SK-N-MC (cell line): ENCODE measurements around the gene MEGF9.

Source experiments
- EZH2 ChIP-seq: fragments of 200-600 bp; sonication (generic); IDR thresholded peaks from one replicate; pipeline ENCODE4 v1.6.1; 2017; ENCODE audit warnings: antibody characterized with exemption
- FOXP2 ChIP-seq: optimal IDR thresholded peaks from 2 replicates; pipeline ENCODE3; 2011; ENCODE audit warnings: mild to moderate bottlenecking, moderate library complexity; ENCODE audit not compliant: insufficient read depth; ENCODE audit errors: extremely low read length, control extremely low read depth
- POLR2AphosphoS5 ChIP-seq: IDR thresholded peaks from 2 replicates; pipeline ENCODE4 v1.6.1; 2012; ENCODE audit warnings: mild to moderate bottlenecking, low read depth, low read length, borderline replicate concordance

DNA sequence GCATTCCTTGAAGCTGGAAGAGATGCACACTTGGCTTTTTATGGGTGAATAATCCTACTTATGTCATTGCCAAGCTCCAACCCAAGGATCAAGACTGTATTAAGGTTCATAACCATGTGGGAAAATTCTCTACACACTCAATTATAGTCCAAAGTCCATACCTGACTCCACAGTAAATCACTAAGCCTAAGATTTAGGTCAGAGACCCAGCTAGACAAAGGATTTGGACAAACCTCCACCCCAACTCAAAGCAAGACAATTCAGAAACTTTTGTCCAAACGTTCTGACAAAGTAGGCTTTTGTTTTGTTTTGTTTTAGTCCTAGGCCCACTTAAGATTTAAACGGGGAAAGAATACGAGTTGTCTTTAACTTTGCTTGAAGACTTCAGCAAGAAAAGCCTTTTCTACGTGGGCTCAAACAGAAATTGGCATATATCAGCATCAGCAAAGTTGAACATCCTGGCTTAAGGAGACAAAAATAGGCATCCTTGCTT is 1.7 kb downstream of the MEGF9 start:
- no peak for TF ChIP-seq POLR2AphosphoS5
- TF ChIP-seq EZH2, result no peak
- no peak for TF ChIP-seq FOXP2
